H9 (cell line): ENCODE data around the gene AP2A2. TPM values are rescaled to one million over a fixed set of nuclear protein-coding genes. Genes with fewer than 3 reads are reported as not detected.

Source experiments
- DNase-seq: peaks from one replicate; pipeline ENCODE4 v3.0.0-alpha.2; 2017
- H2AFZ ChIP-seq: one replicate; pipeline ENCODE4 v1.6.1; 2013; ENCODE audit warnings: mild to moderate bottlenecking, low read length, control low read depth, moderate library complexity
- H2AK5ac ChIP-seq: 2 replicates; pipeline ENCODE4 v1.6.1; 2013; ENCODE audit warnings: low read length, control low read depth, mixed read lengths; ENCODE audit not compliant: insufficient read length
- H2BK120ac ChIP-seq: one replicate; pipeline ENCODE4 v1.6.1; 2013; ENCODE audit warnings: low read depth, mild to moderate bottlenecking, low read length, control low read depth, inconsistent platforms; ENCODE audit not compliant: poor library complexity, severe bottlenecking
- H2BK12ac ChIP-seq: 2 replicates; pipeline ENCODE4 v1.6.1; 2013; ENCODE audit warnings: low read length, control low read depth, mixed read lengths, low read depth; ENCODE audit not compliant: insufficient read length
- H2BK15ac ChIP-seq: 2 replicates; pipeline ENCODE4 v1.6.1; 2013; ENCODE audit warnings: low read depth, low read length, control low read depth
- H2BK20ac ChIP-seq: one replicate; pipeline ENCODE4 v1.6.1; 2013; ENCODE audit warnings: low read depth, mild to moderate bottlenecking, low read length, control low read depth, inconsistent platforms; ENCODE audit not compliant: poor library complexity, severe bottlenecking
- H2BK5ac ChIP-seq: 2 replicates; pipeline ENCODE4 v1.6.1; 2013; ENCODE audit warnings: low read length, control low read depth, mixed read lengths; ENCODE audit not compliant: insufficient read length
- H3K14ac ChIP-seq: 2 replicates; pipeline ENCODE4 v1.6.1; 2013; ENCODE audit warnings: low read length, control low read depth; ENCODE audit not compliant: insufficient read depth
- H3K18ac ChIP-seq: 2 replicates; pipeline ENCODE4 v1.6.1; 2013; ENCODE audit warnings: low read depth, mild to moderate bottlenecking, mixed read lengths, low read length, control low read depth; ENCODE audit not compliant: insufficient read length
- H3K23ac ChIP-seq: 2 replicates; pipeline ENCODE4 v1.6.1; 2013; ENCODE audit warnings: low read length, control low read depth, mixed read lengths, low read depth; ENCODE audit not compliant: insufficient read length
- H3K23me2 ChIP-seq: 2 replicates; pipeline ENCODE4 v1.6.1; 2013; ENCODE audit warnings: low read depth, mild to moderate bottlenecking, mixed read lengths, low read length, control low read depth; ENCODE audit not compliant: insufficient read length, poor library complexity, severe bottlenecking
- H3K27ac ChIP-seq: 2 replicates; pipeline ENCODE4 v1.5.1; 2013; ENCODE audit warnings: low read length, control low read depth, mixed read lengths, low read depth; ENCODE audit not compliant: insufficient read length
- H3K27me3 ChIP-seq: 2 replicates; pipeline ENCODE4 v1.6.1; 2013; ENCODE audit warnings: low read length, control low read depth, inconsistent platforms; ENCODE audit not compliant: insufficient read depth
- H3K4ac ChIP-seq: 2 replicates; pipeline ENCODE4 v1.6.1; 2013; ENCODE audit warnings: low read depth, mild to moderate bottlenecking, control low read depth, inconsistent platforms, low read length, moderate library complexity
- H3K4me1 ChIP-seq: 2 replicates; pipeline ENCODE4 v1.6.1; 2013; ENCODE audit warnings: low read length, control low read depth, inconsistent platforms; ENCODE audit not compliant: insufficient read depth
- H3K4me2 ChIP-seq: 2 replicates; pipeline ENCODE4 v1.6.1; 2013; ENCODE audit warnings: low read length, control low read depth, mixed read lengths; ENCODE audit not compliant: insufficient read length, insufficient read depth
- H3K56ac ChIP-seq: 2 replicates; pipeline ENCODE4 v1.6.1; 2013; ENCODE audit warnings: low read depth, mild to moderate bottlenecking, mixed read lengths, low read length, control low read depth; ENCODE audit not compliant: insufficient read length
- H3K79me1 ChIP-seq: 2 replicates; pipeline ENCODE4 v1.6.1; 2013; ENCODE audit warnings: low read depth, mild to moderate bottlenecking, moderate library complexity, low read length, control low read depth, inconsistent platforms; ENCODE audit not compliant: insufficient read depth, poor library complexity, severe bottlenecking
- H3K79me2 ChIP-seq: 2 replicates; pipeline ENCODE4 v1.6.1; 2013; ENCODE audit warnings: low read length, control low read depth, inconsistent platforms; ENCODE audit not compliant: insufficient read depth
- H3K9ac ChIP-seq: 2 replicates; pipeline ENCODE4 v1.6.1; 2013; ENCODE audit warnings: low read length, control low read depth, mixed read lengths; ENCODE audit not compliant: insufficient read length; ENCODE audit errors: extremely low read depth
- H3K9me3 ChIP-seq: one replicate; pipeline ENCODE4 v1.6.1; 2013; ENCODE audit warnings: low read depth, low read length, inconsistent platforms; ENCODE audit not compliant: control insufficient read depth
- H3T11ph ChIP-seq: one replicate; pipeline ENCODE4 v1.6.1; 2013; ENCODE audit warnings: mild to moderate bottlenecking, low read length, control low read depth, inconsistent platforms
- H4K20me1 ChIP-seq: one replicate; pipeline ENCODE4 v1.6.1; 2013; ENCODE audit not compliant: control insufficient read depth, insufficient read length, insufficient read depth
- H4K5ac ChIP-seq: 2 replicates; pipeline ENCODE4 v1.6.1; 2013; ENCODE audit warnings: low read depth, mild to moderate bottlenecking, mixed read lengths, low read length, control low read depth; ENCODE audit not compliant: insufficient read length
- H4K8ac ChIP-seq: replicated peaks from 2 replicates; pipeline ENCODE4 v1.6.1; 2013; ENCODE audit warnings: low read length, control low read depth, mixed read lengths, low read depth; ENCODE audit not compliant: insufficient read length
- H4K91ac ChIP-seq: 2 replicates; pipeline ENCODE4 v1.6.1; 2013; ENCODE audit warnings: low read depth, mild to moderate bottlenecking, moderate library complexity, mixed read lengths, low read length, control low read depth; ENCODE audit not compliant: insufficient read length
- H3K27ac Mint-ChIP-seq, 3 experiments: 2 replicates in 2 of 3; 3 replicates in 1 of 3; pipeline ENCODE4 v1.8.0; 2020 to 2021; ENCODE audit warnings: mixed read lengths in 3 of 3, mild to moderate bottlenecking in 1 of 3, moderate library complexity in 1 of 3
- H3K27me3 Mint-ChIP-seq: 2 replicates; pipeline ENCODE4 v1.8.0; 2021; ENCODE audit warnings: low read depth, mild to moderate bottlenecking, moderate library complexity, mixed read lengths
- H3K36me3 Mint-ChIP-seq, 3 experiments: 2 replicates in 2 of 3; 3 replicates in 1 of 3; pipeline ENCODE4 v1.8.0; 2020 to 2021; ENCODE audit warnings: low read depth in 3 of 3, mixed read lengths in 3 of 3; ENCODE audit not compliant: insufficient read depth in 1 of 3
- H3K4me1 Mint-ChIP-seq, 2 experiments: 2 replicates each; pipeline ENCODE4 v1.8.0; 2020; ENCODE audit warnings: mixed read lengths in 2 of 2
- H3K4me3 Mint-ChIP-seq, 2 experiments: 2 replicates in 1 of 2; 3 replicates in 1 of 2; pipeline ENCODE4 v1.8.0; 2020 to 2021; ENCODE audit warnings: mild to moderate bottlenecking in 2 of 2, mixed read lengths in 2 of 2, moderate library complexity in 1 of 2
- H3K9me3 Mint-ChIP-seq, 2 experiments: 2 replicates in 1 of 2; 3 replicates in 1 of 2; pipeline ENCODE4 v1.8.0; 2020; ENCODE audit warnings: mild to moderate bottlenecking in 2 of 2, mixed read lengths in 2 of 2, moderate library complexity in 1 of 2
- WGBS: extraction: QIAGEN DNeasy Blood & Tissue Kit; methylation state at CpG from one replicate; pipeline ENCODE4 v1.1.7; 2013; ENCODE audit warnings: missing lambda C conversion rate, low lambda C conversion rate, mixed read lengths; ENCODE audit not compliant: insufficient read length; ENCODE audit errors: extremely low coverage; 5-methylcytosine and 5-hydroxymethylcytosine counted together
- total RNA-seq: library from RNA; stranded (reverse); gene quantifications from 2 replicates; pipeline ENCODE4 v1.2.1, GENCODE V29; 2021
- TF ChIP-seq, protein P1 (sequence below): fragments of 200-600 bp; sonication (generic); conservative IDR thresholded peaks from 3 replicates; pipeline ENCODE4 v1.8.0; 2021; ENCODE audit warnings: antibody characterized with exemption, mild to moderate bottlenecking

AP2A2 gene
- total RNA-seq, 1 experiment from 2014 or later = 53.7 TPM

DNA sequence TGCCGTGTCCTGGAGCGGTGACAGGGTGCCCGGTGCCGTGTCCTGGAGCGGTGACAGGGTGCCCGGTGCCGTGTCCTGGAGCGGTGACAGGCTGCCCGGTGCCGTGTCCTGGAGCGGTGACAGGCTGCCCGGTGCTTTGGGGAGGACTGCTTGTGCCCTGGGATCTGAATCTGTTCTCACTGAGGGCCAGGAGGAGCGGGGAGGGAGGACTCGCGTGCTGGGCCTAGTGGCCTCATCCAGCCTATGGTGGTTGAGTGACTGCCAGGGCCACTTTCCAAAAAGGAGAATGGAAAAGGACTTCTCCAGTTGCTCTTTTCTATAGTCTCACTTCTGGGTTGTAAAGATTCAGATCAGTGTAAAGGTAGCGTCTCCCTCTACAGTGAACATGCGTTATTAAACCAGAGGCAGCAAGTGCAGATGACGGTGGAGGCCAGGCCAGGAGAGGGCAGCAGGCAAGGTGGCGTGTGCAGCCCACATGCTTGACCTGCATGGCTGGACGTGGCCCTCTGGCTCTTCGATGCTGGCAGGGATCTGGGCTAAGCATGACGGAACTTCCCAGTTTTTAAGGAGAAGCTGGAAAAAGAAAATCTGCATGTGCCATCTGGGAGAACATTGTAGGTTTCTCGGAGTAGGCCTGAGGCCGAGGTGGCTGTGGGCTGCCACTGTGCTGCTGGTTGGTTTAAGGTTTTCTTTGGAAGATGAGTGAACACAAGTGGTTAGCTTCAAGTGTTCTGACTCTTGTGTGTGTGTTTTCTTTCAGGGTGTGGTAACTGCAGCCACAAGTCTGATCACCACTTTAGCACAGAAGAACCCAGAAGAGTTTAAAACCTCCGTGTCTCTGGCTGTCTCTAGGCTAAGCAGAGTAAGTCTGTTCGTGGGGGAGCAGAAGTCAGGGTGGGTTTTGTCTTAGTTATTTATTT lies 55.0 kb downstream of the AP2A2 start:
- H3K27ac Mint-ChIP-seq = no peak overlapping the region
- H3K4me2 ChIP-seq = no peak overlapping the region
- no peak for DNase-seq

More for the DNA sequence above, 55.0 kb downstream of the AP2A2 start:
- no peaks in the 10 kb centered on the region for H3K9me3 ChIP-seq
- H2BK120ac ChIP-seq = no peak overlapping the region
- H3K18ac ChIP-seq = no peak overlapping the region
- no peak overlapping the region for H3K27ac ChIP-seq
- H3K79me2 ChIP-seq = no peaks in the 10 kb centered on the region
- H4K5ac ChIP-seq = no peak overlapping the region
- H3K56ac ChIP-seq = no peak overlapping the region
- no peak overlapping the region for H4K91ac ChIP-seq
- H2BK12ac ChIP-seq = no peak overlapping the region
- Mint-ChIP-seq H3K4me3 (no peak overlapping the region), H3K27me3 (no peaks in the 10 kb centered on the region), H3K36me3 (peaks cover 17 to 74% (median 68%) of the 10 kb centered on the region in 3 experiments; a peak in 6 of 7 replicates), H3K9me3 (no peaks in the 10 kb centered on the region), H3K4me1 (peaks cover 12 to 14% of the 10 kb centered on the region in 2 experiments)
- no peak overlapping the region for H2BK15ac ChIP-seq
- H2BK20ac ChIP-seq = no peak overlapping the region
- no peak overlapping the region for H2AFZ ChIP-seq
- WGBS = no CpG with 5 or more reads among the region's 26 CpGs
- H3K23ac ChIP-seq = no peak overlapping the region
- peaks cover 2% of the 10 kb centered on the region for H3K79me1 ChIP-seq
- H3K27me3 ChIP-seq = no peaks in the 10 kb centered on the region
- no peak overlapping the region for H2AK5ac ChIP-seq
- no peak overlapping the region for H3K4ac ChIP-seq
- no peaks in the 10 kb centered on the region for H3K4me1 ChIP-seq
- no peak overlapping the region for H3T11ph ChIP-seq
- TF ChIP-seq, protein P1, sequence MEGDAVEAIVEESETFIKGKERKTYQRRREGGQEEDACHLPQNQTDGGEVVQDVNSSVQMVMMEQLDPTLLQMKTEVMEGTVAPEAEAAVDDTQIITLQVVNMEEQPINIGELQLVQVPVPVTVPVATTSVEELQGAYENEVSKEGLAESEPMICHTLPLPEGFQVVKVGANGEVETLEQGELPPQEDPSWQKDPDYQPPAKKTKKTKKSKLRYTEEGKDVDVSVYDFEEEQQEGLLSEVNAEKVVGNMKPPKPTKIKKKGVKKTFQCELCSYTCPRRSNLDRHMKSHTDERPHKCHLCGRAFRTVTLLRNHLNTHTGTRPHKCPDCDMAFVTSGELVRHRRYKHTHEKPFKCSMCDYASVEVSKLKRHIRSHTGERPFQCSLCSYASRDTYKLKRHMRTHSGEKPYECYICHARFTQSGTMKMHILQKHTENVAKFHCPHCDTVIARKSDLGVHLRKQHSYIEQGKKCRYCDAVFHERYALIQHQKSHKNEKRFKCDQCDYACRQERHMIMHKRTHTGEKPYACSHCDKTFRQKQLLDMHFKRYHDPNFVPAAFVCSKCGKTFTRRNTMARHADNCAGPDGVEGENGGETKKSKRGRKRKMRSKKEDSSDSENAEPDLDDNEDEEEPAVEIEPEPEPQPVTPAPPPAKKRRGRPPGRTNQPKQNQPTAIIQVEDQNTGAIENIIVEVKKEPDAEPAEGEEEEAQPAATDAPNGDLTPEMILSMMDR = peak; percentile 18; the same call in 1 of the 3 replicates
- H4K20me1 ChIP-seq = no peaks in the 10 kb centered on the region
- H2BK5ac ChIP-seq = no peak overlapping the region
- H3K9ac ChIP-seq = no peak overlapping the region
- no peaks in the 10 kb centered on the region for H3K23me2 ChIP-seq
- no peak overlapping the region for H3K14ac ChIP-seq
- H4K8ac ChIP-seq = no peak overlapping the region
